Parathyroid adenoma (tissue), 2 donors: Measurements from ENCODE around the gene NOTCH3.

Experiments
- H2AFZ ChIP-seq: fragments of 300-600 bp; sonication (generic); one replicate; pipeline ENCODE4 v1.7.0; 2017; ENCODE audit warnings: antibody characterized with exemption, mild to moderate bottlenecking
- H3K27ac ChIP-seq: fragments of 300-600 bp; sonication (generic); one replicate; pipeline ENCODE4 v1.7.0; 2017
- H3K27me3 ChIP-seq: fragments of 300-600 bp; sonication (generic); one replicate; pipeline ENCODE4 v1.7.0; 2017; ENCODE audit warnings: low read length; ENCODE audit not compliant: control insufficient read depth, insufficient read depth
- H3K36me3 ChIP-seq: fragments of 300-600 bp; sonication (generic); one replicate; pipeline ENCODE4 v1.7.0; 2017; ENCODE audit warnings: low read length; ENCODE audit not compliant: control insufficient read depth, insufficient read depth
- H3K4me1 ChIP-seq: fragments of 300-600 bp; sonication (generic); one replicate; pipeline ENCODE4 v1.7.0; 2017; ENCODE audit warnings: control low read depth
- H3K4me2 ChIP-seq: fragments of 300-600 bp; sonication (generic); one replicate; pipeline ENCODE4 v1.7.0; 2017; ENCODE audit warnings: low read length
- H3K4me3 ChIP-seq: fragments of 300-600 bp; sonication (generic); one replicate; pipeline ENCODE4 v1.7.0; 2017; ENCODE audit warnings: low read depth, low read length
- H3K79me2 ChIP-seq: fragments of 300-600 bp; sonication (generic); one replicate; pipeline ENCODE4 v1.7.0; 2017; ENCODE audit warnings: control low read depth
- H3K9ac ChIP-seq: fragments of 300-600 bp; sonication (generic); one replicate; pipeline ENCODE4 v1.7.0; 2017; ENCODE audit warnings: mild to moderate bottlenecking
- H3K9me3 ChIP-seq: fragments of 300-600 bp; sonication (generic); one replicate; pipeline ENCODE4 v1.7.0; 2017; ENCODE audit warnings: low read length; ENCODE audit not compliant: control insufficient read depth
- CTCF ChIP-seq: fragments of 300-600 bp; sonication (generic); IDR thresholded peaks from one replicate; pipeline ENCODE4 v1.7.0; 2017; ENCODE audit warnings: antibody characterized with exemption, mild to moderate bottlenecking
- donor health status: primary hyperparathyroidism.

The NOTCH3 gene

GRCh38 chr19:15241259-15241910, 40.6 kb upstream of the NOTCH3 start:
- Histone ChIP-seq H2AFZ (no peak overlapping the region), H3K79me2 (peaks cover 27% of the 10 kb centered on the region), H3K4me2 (no peak overlapping the region), H3K27me3 (no peaks in the 10 kb centered on the region), H3K9ac (no peak overlapping the region), H3K4me3 (no peak overlapping the region), H3K9me3 (no peaks in the 10 kb centered on the region), H3K4me1 (peaks cover 25% of the 10 kb centered on the region), H3K27ac (no peak overlapping the region), H3K36me3 (no peaks in the 10 kb centered on the region)
- TF ChIP-seq CTCF, result no peak

- no peak for TF ChIP-seq CTCF
- H2AFZ ChIP-seq, result no peak overlapping the region
- no peaks in the 10 kb centered on the region for H3K36me3 ChIP-seq
- peaks cover 27% of the 10 kb centered on the region for H3K79me2 ChIP-seq
- H3K4me1 ChIP-seq, result peaks cover 16% of the 10 kb centered on the region
- H3K4me2 ChIP-seq, result no peak overlapping the region
- H3K27ac ChIP-seq, result no peak overlapping the region
- H3K27me3 ChIP-seq, result no peaks in the 10 kb centered on the region
- H3K9ac ChIP-seq, result no peak overlapping the region
- H3K9me3 ChIP-seq, result no peaks in the 10 kb centered on the region
- no peak overlapping the region for H3K4me3 ChIP-seq
These were observed 39.7 kb upstream of the NOTCH3 start for GRCh38 chr19:15240515-15240914.

GRCh38 chr19:15239337-15239949, 38.6 kb upstream of the NOTCH3 start:
- Histone ChIP-seq H3K27me3 (no peaks in the 10 kb centered on the region), H3K9ac (no peak overlapping the region), H3K27ac (no peak overlapping the region), H3K9me3 (no peaks in the 10 kb centered on the region), H3K4me1 (peaks cover 7% of the 10 kb centered on the region), H2AFZ (no peak overlapping the region), H3K79me2 (peaks cover 21% of the 10 kb centered on the region), H3K36me3 (no peaks in the 10 kb centered on the region), H3K4me2 (no peak overlapping the region), H3K4me3 (no peak overlapping the region)
- TF ChIP-seq CTCF, result no peak

GRCh38 chr19:15238639-15239155, 37.9 kb upstream of the NOTCH3 start:
- Histone ChIP-seq H3K4me3 (no peak overlapping the region), H3K4me1 (peaks cover 2% of the 10 kb centered on the region), H2AFZ (no peak overlapping the region), H3K27ac (no peak overlapping the region), H3K36me3 (no peaks in the 10 kb centered on the region), H3K9ac (no peak overlapping the region), H3K27me3 (no peaks in the 10 kb centered on the region), H3K4me2 (no peak overlapping the region), H3K9me3 (no peaks in the 10 kb centered on the region), H3K79me2 (peaks cover 17% of the 10 kb centered on the region)
- TF ChIP-seq CTCF, result no peak
